HG02885 (cell line): ENCODE results near the gene MAOA.
"Not testable (repeated sequence)": the region's sequence is repeated elsewhere in the genome, so short reads cannot be mapped to it uniquely, and the experiment has no call there.

Source experiments
- ATAC-seq: cut with Tn5 transposase; IDR thresholded peaks from one replicate; pipeline ENCODE4 v1.9.1; 2021; ENCODE audit warnings: mild to moderate bottlenecking; ENCODE audit not compliant: unreplicated experiment, poor library complexity

The MAOA gene

DNA sequence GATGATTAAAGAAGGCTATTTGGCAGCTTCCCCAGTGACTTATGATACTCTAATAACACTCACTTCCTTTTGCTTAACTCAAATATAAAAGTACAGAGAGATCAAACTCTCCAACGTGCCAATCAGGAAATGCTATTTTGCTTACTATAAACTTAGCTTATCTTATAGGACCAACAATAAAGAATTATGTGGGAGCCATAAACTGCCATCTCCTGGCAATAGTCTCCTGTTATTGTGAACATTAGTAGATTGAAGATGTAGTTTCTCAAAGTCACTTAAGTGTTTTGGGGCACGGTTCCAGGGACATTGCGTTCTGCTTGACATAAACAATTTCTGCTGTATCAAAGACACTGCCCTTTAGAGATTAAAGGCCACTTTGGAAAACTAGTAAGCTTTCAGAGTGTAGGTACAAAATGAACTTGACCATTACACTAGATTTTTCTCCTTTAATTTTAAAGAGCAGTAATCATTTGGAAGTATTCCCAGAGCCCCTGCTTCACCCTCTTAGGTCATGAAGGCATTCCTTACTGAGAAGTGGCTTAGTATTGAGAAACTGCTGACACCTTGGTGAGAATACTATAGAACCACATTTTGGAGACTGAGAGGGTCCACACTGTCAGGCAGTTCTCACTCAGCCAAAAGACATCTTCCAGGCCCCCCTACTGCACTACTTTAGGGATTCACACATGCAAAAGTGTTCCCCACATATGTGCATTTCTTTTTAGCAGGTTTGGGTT is 51.9 kb downstream of the MAOA start:
- no peak for ATAC-seq

DNA sequence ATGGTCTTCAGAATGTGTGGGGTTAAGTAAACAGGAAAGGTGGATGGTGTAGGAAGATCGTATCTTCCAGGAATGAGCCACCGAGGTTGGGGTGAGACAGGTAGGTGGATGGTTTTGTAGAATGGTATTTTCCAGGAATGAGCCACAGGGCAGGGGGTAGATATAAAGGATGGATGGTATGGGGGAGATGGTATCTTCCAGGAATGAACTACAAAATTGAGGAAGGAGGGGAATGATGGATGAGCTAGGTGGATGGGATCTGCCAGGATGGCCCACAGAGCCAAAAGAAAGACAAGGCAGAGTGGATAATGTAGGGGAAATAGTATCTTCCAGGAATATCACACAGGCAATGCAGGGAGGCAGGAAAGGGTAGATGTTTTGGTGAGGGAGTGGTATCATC is 60.0 kb downstream of the MAOA start:
- no peak for ATAC-seq

DNA sequence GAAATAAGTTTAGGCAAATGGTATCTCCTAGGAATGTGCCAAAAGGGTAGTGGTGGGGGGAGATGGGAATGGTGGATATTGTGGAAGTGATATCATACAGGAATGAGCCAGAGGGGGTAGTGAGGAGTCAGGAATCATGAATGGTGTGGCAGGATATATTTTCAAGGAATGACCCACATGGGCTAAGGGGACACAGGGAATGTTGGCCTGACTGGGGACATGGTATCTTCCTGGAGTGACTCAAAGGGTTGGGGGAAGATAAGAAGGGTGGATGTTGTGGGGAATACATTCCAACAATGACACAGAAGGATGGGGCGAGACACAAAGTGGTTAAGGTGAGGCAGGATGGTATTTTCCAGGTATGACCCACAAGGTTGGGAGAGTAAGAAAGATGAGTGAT is 60.6 kb downstream of the MAOA start:
- no peak for ATAC-seq

DNA sequence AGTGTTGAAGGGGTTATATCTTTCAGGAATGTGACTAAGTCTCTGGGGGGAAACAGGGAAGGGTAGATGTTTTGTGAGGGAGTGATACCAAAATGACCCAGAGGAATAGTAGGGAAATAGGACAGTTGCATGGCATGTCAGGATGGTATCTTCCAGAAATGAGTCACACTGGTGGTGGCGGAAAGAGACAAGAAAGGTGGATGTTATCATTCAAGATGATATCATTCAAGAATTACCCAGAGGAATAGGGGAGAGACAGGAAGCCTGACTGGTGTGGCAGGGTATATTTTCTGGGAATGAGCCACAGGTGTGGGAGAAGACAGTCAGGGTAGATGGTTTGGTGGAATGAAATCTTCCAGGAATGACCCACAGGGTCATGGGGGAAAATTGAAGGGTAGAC is 61.1 kb downstream of the MAOA start:
- no peak for ATAC-seq

DNA sequence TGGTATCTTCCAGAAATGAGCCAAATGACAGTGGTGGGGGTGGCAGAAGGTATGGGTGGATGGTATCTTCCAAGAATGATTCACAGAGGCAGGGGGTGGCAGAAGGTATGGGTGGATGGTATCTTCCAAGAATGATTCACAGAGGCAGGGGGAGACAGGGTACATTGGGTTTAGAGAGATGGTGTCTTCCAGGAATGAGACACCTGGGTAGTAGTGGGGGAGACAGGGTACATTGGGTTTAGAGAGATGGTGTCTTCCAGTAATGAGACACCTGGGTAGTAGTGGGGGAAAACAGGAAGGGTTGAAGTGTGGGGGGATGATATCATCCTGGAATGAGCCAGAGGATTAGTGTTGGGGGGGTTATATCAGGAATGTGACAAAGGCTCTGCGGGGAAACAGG is 62.0 kb downstream of the MAOA start:
- no peak for ATAC-seq

DNA sequence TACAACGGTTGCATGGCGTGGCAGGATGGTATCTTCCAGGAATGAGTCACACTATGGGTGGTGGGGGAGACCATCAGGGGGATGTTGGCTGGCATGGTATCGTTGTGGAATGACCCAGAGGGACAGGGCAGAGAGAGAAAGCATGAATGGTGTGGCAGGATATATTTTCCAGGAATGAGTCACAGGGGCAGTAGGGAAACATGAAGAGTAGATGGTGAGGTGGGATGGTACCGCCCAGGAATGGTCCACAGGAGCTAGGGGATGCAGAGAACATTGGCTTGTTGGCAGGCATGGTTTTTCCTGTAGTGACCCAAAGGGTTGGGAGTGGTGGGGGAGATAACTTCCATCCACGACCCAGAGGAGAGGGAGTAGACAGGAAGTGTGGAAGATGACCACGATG is 62.4 kb downstream of the MAOA start:
- ATAC-seq = no peak

DNA sequence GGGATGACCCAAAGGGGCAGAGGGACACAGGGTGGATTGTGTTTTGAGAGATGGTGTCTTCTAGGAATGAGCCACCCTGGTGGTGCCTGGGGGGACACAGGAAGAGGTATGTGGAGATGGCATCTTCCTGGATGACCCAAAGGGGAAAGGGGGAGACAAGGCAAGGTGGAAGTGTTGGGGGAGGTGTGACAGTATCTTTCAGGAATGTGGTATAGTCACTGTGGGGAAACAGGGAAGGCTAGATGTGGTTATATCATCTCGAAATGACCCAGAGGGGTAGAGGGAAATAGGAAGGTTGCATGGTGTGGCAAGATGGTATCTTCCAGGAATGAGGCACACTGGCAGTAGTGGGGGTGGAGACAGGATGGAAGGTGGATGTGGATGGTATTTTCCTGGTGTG is 62.9 kb downstream of the MAOA start:
- ATAC-seq = no peak

DNA sequence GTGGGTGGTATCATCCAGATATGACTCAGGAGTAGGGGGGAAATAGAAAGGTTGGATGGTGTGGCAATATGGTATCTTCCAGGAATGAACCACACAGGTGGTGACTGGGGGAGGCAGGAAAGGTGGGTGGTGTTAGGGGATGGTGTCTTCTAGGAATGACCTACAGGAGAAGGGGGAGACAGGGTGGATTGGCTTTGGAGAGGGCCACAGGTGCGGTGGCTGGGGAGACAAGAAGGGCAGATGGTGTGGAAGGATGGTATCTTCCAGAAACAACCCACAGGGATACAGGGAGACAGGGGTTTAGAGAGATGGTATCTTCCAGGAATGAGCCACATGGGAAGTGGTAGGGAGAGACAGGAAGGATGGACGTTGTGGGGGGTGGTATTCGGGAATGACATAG is 64.0 kb downstream of the MAOA start:
- no peak for ATAC-seq

DNA sequence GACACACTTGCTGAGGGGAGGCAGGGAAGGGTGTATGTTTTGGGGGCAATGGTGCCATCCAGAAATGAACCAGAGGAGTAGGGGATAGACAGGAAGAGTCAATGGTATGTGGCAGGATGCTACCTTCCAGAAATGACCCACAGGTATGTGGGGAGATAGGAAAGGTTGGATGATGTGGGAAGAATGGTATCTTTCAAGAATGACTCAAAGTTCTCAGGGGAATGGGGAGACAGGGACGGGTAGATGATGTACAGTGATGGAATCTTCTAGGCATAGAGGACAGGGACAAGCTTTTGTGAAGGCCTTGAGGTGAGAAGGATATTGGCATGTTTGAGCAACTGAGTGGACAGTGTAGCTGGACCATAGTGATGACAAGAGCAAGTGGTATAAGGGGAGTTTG is 64.9 kb downstream of the MAOA start:
- ATAC-seq = no peak

DNA sequence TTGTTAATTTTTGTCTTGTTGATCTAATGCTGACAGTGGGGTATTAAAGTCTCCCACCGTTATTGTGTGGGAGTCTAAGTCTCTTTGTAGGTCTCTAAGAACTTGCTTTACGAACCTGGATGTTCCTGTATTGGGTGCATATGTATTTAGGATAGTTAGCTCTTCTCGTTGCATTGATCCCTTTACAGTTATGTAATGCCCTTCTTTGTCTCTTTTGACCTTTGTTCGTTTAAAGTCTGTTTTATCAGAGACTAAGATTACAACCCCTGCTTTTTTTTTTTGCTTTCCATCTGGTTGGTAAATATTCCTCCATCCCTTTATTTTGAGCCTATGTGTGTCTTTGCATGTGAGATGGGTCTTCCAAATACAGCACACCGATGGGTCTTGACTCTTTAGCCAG is 69.1 kb downstream of the MAOA start:
- not testable (repeated sequence) for ATAC-seq

DNA sequence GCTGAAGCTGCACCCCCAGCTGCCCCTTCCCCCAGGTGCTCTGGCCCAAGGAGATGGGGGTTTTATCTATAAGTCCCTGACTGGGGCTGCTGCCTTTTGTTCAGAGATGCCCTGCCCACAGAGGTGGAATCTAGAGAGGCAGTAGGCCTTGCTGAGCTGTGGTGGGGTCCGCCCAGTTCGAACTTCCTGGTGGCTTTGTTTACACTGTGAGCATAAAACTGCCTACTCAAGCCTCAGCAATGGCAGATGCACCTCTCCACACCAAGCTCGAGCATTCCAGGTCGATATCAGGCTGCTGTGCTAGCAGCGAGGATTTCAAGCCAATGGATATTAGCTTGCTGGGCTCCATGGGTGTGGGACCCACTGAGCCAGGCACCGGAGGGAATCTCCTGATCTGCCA is 71.2 kb downstream of the MAOA start:
- not testable (repeated sequence) for ATAC-seq

DNA sequence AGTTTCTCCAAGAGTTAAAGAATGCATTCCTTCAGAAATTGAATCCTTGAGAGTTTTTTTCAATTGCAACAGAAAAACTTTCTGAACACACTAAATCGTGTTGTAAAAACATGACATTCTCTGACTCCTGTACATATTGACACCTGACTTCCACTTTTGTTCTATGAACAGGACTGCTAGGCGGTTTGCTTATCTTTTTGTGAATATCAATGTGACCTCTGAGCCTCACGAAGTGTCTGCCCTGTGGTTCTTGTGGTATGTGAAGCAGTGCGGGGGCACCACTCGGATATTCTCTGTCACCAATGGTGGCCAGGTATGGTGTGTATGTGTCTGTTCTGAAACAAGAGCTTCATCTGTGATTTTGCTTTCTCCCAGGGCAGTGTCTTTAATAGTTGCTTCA is 71.9 kb downstream of the MAOA start:
- no peak for ATAC-seq

DNA sequence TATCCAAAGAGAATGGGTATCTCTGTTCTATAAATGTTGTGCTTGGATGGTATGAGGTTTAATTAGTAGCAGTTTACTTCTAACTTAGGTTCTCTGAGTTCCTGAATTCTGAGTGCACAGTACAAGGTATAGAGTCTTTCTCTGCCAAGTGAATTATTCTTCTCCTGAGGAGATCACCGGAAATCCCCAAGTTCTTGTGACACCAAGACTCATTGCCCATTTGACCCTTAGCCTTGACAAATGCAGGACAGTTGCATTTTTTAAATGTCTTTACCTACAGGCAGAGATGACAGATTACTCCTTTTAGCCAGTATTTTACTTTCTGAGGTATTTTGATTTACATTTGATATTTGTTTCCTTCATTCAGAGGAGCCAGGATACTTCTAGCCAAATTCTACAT is 72.9 kb downstream of the MAOA start:
- no peak for ATAC-seq

DNA sequence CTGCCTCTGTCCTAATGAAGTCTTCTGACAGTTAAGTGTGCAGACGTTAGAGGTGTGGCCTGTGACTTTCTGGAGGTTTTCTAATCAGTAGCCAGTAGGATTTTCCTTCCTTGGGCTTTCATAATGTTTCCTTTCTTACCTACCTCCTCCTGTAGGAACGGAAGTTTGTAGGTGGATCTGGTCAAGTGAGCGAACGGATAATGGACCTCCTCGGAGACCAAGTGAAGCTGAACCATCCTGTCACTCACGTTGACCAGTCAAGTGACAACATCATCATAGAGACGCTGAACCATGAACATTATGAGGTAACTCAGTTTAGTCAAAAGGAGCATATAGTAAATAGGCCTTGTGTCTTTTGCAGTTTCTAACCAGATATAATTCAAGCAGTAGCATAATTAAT is 75.0 kb downstream of the MAOA start:
- no peak for ATAC-seq

DNA sequence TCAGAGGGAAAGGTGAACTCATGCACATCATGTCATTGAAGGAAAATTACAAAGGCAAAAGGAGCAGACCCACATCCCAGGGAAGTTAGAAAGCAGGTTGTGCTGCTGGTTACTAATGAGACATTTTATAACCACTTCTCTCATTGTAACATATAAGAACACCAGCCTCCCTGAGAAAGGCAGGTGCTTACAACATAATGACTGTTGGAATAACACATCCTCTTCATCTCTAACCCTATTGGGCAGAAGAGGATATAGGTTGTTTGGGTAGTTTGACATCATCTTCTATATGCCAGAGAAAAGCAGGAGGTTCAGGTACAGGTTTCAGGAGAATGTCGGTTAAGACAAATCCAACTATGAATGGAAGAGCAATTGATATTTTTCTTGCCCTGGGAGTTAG is 77.6 kb downstream of the MAOA start:
- no peak for ATAC-seq

DNA sequence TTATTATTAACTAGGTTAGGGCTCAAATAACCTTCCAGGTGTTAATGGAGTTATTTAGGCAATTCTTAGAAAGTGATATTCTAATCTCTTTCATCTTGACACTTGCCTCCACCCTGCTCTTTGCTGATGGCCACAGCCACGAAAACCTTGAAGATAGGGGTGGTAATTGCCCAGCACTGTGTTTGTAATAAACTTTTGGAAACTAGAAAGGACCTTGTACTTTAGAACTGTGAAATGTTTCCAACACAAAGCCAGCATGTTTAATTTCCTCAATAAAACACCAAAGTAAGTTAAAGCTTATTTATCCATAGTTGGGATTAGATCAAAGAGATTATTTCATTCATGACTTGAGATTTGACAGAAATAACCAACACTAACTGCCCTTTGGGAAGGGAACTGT is 78.3 kb downstream of the MAOA start:
- no peak for ATAC-seq

DNA sequence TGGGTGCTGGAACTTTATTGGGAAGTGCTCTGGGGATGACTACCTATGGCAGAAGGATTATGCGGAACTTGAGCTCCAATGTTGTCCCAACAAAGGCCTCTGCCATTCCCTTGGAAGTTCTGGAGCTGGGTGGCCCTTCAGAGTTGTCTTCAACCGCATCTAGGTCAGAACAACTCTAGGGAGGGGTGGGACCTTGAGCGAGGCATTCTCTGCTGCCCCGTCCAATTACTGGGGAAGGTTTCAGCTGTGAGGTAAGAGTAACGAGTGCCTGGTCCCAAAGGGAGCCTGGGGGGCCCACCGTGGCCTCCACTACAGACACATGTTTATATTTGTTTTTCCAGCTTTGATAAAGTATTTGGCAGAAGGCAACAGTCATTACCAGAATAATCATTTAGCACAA is 79.4 kb downstream of the MAOA start:
- no peak for ATAC-seq

DNA sequence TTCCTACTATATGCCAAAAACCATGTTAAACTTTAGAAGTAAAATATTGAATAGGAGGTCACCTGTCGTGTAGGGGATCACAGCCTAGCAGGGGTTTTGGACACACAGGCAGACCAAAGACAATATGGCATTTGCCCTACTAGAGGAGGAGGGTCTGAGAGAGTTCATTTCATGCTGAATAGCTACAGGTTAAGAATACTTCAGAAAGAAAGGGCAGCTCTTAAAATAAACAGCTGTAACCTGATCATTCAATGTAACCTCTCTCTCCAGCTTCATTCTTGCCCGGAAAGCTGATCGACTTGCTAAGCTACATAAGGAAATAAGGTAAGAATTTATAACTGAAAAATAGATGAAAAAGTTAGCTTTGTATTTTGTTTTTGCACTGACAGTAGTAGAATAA is 79.9 kb downstream of the MAOA start:
- no peak for ATAC-seq

DNA sequence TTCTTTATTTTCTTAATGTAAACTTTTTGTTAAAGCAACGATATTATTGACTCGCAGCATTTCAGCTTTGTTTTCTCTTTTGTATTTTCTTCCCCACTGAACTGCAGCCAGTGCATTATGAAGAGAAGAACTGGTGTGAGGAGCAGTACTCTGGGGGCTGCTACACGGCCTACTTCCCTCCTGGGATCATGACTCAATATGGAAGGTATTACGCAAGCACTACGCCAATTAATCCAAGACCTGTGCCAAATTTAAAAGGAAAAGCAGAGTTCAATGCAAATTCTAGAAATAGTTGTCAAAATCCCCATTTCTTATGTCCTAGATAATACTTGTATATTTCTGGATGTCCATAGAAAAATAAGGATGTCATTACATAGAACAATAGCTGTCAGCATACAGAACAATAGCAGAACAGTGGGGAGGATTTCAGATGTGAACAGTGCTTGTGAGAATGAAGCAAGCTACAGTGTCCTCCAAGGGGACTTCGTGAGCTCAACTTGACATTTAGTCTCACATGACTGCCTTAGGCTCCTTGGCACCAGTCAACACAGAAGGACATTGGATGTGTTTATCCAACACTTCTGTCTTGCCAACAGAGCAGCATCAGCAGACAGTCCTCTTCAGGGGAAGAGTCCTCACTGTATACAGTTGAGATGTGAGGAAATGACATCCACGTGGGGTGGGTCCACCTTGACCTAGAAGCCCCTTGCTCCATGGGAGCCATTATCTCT is 85.9 kb downstream of the MAOA start:
- no peak for ATAC-seq

DNA sequence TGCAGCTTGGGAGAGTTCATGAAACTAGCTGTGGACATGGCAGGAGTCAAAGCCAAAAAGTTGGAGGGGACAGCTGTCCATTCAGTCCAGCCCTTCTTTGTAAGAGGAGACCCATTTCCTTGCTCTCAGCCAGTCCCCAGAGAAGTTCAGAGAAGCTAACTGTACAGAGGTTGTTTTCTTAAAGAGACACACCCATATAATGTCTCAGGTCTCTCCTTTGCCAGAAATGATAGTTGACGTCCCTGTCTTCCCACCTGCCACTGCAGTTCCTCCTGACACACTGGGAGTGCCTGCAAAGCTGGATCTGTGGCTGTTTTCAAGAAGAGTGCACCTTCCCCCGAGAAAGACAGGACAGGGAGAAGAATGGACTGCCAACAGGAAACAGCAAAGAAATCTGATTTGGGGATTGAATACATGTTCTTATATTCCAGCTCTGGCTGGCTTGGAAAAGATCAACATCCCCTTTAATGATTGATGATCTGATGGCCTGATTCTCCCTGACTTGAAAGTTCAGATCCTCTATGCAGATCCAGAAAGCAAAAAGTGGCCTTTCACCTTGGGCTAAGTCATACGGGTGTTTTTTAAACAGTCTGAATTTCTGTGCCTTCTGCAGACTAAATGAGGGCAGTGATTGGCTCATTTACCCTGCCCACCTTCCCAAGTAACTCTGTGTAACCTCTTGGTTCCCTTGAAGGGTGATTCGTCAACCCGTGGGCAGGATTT is 87.2 kb downstream of the MAOA start:
- no peak for ATAC-seq

DNA sequence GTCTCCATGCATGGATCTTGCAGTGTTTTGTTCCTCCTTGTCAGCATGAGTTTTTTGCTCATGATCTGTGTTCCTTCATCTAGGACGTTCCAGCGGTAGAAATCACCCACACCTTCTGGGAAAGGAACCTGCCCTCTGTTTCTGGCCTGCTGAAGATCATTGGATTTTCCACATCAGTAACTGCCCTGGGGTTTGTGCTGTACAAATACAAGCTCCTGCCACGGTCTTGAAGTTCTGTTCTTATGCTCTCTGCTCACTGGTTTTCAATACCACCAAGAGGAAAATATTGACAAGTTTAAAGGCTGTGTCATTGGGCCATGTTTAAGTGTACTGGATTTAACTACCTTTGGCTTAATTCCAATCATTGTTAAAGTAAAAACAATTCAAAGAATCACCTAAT is 88.2 kb downstream of the MAOA start:
- ATAC-seq = no peak
